ENCODE data around the gene LSM14A.

DNA sequence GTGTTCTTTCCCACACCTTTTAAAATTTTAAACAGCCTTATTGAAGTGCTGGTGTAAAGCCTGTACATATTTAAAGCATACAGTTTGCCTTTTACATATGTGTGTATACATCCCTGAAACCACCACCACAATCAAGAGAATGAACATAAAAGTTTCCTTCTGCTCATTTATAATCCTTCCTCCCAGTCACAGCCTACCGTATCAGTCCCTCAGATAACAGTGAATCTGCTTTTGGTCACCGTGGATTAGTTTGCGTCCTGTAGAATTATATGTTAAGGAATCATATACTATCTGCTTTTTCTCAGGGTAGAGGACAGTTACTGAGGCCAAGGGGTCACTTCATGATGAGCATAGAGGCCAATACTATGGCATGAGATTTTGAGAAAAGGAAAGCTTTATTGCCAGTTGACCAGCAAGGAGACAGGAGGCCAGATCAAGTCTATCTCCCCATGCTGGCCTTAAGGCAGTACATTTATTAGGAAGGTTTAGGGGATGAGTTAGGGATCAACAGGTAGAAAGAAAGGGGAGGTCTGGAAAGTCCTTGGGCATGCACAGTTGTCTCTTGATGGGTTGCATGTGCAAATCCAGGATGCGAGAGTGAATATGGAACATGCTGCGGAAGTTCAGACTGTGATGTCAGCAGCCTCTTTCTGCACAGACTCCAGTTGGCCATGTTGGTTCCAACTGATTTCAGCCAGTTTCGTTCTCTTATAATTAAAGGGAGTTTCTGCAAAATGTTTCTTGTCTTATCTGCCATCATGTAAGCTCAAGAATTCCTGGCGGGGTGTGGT lies 36.3 kb upstream of the LSM14A start:
- TF ChIP-seq POLR2A (IDR thresholded peaks at IDR 0.05) = no peak
- TF ChIP-seq, protein P1, sequence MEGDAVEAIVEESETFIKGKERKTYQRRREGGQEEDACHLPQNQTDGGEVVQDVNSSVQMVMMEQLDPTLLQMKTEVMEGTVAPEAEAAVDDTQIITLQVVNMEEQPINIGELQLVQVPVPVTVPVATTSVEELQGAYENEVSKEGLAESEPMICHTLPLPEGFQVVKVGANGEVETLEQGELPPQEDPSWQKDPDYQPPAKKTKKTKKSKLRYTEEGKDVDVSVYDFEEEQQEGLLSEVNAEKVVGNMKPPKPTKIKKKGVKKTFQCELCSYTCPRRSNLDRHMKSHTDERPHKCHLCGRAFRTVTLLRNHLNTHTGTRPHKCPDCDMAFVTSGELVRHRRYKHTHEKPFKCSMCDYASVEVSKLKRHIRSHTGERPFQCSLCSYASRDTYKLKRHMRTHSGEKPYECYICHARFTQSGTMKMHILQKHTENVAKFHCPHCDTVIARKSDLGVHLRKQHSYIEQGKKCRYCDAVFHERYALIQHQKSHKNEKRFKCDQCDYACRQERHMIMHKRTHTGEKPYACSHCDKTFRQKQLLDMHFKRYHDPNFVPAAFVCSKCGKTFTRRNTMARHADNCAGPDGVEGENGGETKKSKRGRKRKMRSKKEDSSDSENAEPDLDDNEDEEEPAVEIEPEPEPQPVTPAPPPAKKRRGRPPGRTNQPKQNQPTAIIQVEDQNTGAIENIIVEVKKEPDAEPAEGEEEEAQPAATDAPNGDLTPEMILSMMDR (IDR thresholded peaks at IDR 0.05) = no peak

All from lower leg skin (tissue), 3 donors.